Loucy (cell line): Measurements from ENCODE around the gene CACNA2D3.

Source experiments
- H2AFZ ChIP-seq: fragments of 200-600 bp; sonication (generic); 2 replicates; pipeline ENCODE4 v1.6.0; 2016; ENCODE audit warnings: antibody characterized with exemption, mild to moderate bottlenecking, low read length, moderate library complexity
- H3F3A ChIP-seq: fragments of 200-600 bp; 2 replicates; pipeline ENCODE4 v1.6.0; 2016; ENCODE audit warnings: antibody characterized with exemption, low read depth, mild to moderate bottlenecking
- H3K27me3 ChIP-seq: fragments of 200-600 bp; sonication (generic); 2 replicates; pipeline ENCODE4 v1.6.1; 2014; ENCODE audit warnings: low read length, mild to moderate bottlenecking; ENCODE audit not compliant: insufficient read depth, poor library complexity, severe bottlenecking
- H3K36me3 ChIP-seq: fragments of 200-600 bp; sonication (generic); 2 replicates; pipeline ENCODE4 v1.6.1; 2016; ENCODE audit warnings: low read length; ENCODE audit not compliant: insufficient read depth
- H3K4me1 ChIP-seq: fragments of 200-600 bp; sonication (generic); 2 replicates; pipeline ENCODE4 v1.5.1; 2014; ENCODE audit warnings: low read length, mild to moderate bottlenecking; ENCODE audit not compliant: insufficient read depth, poor library complexity, severe bottlenecking
- H3K4me2 ChIP-seq: fragments of 200-600 bp; sonication (generic); 2 replicates; pipeline ENCODE4 v1.6.0; 2014; ENCODE audit warnings: antibody characterized with exemption, low read length, low read depth, mild to moderate bottlenecking; ENCODE audit not compliant: poor library complexity, severe bottlenecking
- H3K4me3 ChIP-seq: fragments of 200-600 bp; sonication (generic); 2 replicates; pipeline ENCODE4 v1.5.1; 2014; ENCODE audit warnings: low read length, mild to moderate bottlenecking, mixed read lengths; ENCODE audit not compliant: poor library complexity, severe bottlenecking
- H3K79me2 ChIP-seq: fragments of 200-600 bp; sonication (generic); 2 replicates; pipeline ENCODE4 v1.6.1; 2014; ENCODE audit warnings: low read length; ENCODE audit not compliant: insufficient read depth
- H3K9ac ChIP-seq: fragments of 200-600 bp; sonication (generic); 2 replicates; pipeline ENCODE4 v1.6.0; 2014; ENCODE audit warnings: mild to moderate bottlenecking, low read depth, low read length, moderate library complexity; ENCODE audit not compliant: poor library complexity, severe bottlenecking
- H3K9me2 ChIP-seq: fragments of 200-600 bp; sonication (generic); replicated peaks from 2 replicates; pipeline ENCODE4 v1.6.1; 2016; ENCODE audit warnings: low read depth, low read length, mixed read lengths
- H3K9me3 ChIP-seq: fragments of 200-600 bp; sonication (generic); 2 replicates; pipeline ENCODE4 v1.6.1; 2014; ENCODE audit warnings: mild to moderate bottlenecking, antibody characterized with exemption, low read length, low read depth; ENCODE audit not compliant: insufficient read depth
- H4K20me1 ChIP-seq: fragments of 200-600 bp; sonication (generic); 2 replicates; pipeline ENCODE4 v1.6.0; 2014; ENCODE audit warnings: antibody characterized with exemption, low read length, mild to moderate bottlenecking; ENCODE audit not compliant: insufficient read depth, poor library complexity, severe bottlenecking
- EZH2phosphoT487 ChIP-seq: fragments of 200-600 bp; IDR thresholded peaks from 2 replicates; pipeline ENCODE4 v1.6.1; 2018; ENCODE audit warnings: antibody characterized with exemption, mild to moderate bottlenecking, moderate library complexity, borderline replicate concordance
- TF ChIP-seq, protein P1 (sequence below): fragments of 200-600 bp; sonication (generic); conservative IDR thresholded peaks from 2 replicates; pipeline ENCODE4 v1.5.1; 2014; ENCODE audit warnings: mild to moderate bottlenecking, antibody characterized with exemption, low read length

Gene CACNA2D3

DNA sequence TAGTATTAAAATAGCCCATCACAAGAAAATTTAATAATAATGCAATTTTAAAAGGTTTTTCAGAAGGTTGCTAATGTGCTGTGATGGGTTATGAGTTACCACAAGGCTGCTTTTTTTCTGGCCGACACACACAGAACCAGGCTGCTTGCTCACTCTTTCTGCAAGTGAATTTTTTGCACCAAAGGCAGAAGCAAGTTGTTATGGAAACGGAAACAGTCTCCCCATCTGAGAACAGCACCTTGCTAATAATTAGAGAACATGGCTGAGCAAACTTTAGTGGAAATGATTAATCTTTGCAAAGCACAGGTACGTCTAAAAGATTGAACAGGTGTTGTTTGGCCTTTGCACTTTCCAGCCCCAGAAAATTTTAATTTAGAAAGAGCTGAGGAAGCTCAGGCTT lies 51.0 kb downstream of the CACNA2D3 start:
- H3K4me3 ChIP-seq: no peak overlapping the region
- no peaks in the 10 kb centered on the region for H3K4me1 ChIP-seq
- no peaks in the 10 kb centered on the region for H3F3A ChIP-seq
- no peak overlapping the region for H3K4me2 ChIP-seq
- H3K9me2 ChIP-seq: no peaks in the 10 kb centered on the region
- H4K20me1 ChIP-seq: no peaks in the 10 kb centered on the region
- TF ChIP-seq, protein P1, sequence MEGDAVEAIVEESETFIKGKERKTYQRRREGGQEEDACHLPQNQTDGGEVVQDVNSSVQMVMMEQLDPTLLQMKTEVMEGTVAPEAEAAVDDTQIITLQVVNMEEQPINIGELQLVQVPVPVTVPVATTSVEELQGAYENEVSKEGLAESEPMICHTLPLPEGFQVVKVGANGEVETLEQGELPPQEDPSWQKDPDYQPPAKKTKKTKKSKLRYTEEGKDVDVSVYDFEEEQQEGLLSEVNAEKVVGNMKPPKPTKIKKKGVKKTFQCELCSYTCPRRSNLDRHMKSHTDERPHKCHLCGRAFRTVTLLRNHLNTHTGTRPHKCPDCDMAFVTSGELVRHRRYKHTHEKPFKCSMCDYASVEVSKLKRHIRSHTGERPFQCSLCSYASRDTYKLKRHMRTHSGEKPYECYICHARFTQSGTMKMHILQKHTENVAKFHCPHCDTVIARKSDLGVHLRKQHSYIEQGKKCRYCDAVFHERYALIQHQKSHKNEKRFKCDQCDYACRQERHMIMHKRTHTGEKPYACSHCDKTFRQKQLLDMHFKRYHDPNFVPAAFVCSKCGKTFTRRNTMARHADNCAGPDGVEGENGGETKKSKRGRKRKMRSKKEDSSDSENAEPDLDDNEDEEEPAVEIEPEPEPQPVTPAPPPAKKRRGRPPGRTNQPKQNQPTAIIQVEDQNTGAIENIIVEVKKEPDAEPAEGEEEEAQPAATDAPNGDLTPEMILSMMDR: no peak
- TF ChIP-seq EZH2phosphoT487: no peak
- H3K9ac ChIP-seq: no peak overlapping the region
- no peaks in the 10 kb centered on the region for H3K27me3 ChIP-seq
- no peaks in the 10 kb centered on the region for H3K36me3 ChIP-seq
- no peak overlapping the region for H2AFZ ChIP-seq
- no peaks in the 10 kb centered on the region for H3K79me2 ChIP-seq
- no peaks in the 10 kb centered on the region for H3K9me3 ChIP-seq

DNA sequence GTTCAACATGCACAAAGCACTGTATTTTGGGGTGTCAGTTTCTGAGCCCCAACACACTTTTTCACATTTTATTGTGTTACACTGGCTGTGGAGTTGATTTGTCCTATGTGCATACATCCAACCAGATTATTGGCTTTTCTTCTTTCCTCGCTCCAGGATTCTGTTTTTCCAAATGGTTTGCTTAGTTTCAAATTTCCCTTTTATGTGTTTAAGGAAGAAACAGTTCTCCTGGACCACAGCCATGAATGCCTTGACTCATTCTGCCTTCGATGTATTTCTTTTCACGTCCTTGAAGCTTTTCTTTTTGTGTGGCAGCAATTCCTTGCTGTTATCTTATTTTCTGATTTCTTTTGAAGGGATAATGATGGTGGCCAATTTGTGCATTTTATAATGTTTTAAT lies 53.8 kb downstream of the CACNA2D3 start:
- H3K27me3 ChIP-seq: no peaks in the 10 kb centered on the region
- no peaks in the 10 kb centered on the region for H3K9me2 ChIP-seq
- H3K36me3 ChIP-seq: no peaks in the 10 kb centered on the region
- H3K79me2 ChIP-seq: no peaks in the 10 kb centered on the region
- H3K9me3 ChIP-seq: no peaks in the 10 kb centered on the region
- H3K4me2 ChIP-seq: no peak overlapping the region
- no peaks in the 10 kb centered on the region for H3F3A ChIP-seq
- H3K4me1 ChIP-seq: no peaks in the 10 kb centered on the region
- no peak overlapping the region for H2AFZ ChIP-seq
- H3K9ac ChIP-seq: no peak overlapping the region
- no peaks in the 10 kb centered on the region for H4K20me1 ChIP-seq
- H3K4me3 ChIP-seq: no peak overlapping the region
- TF ChIP-seq, protein P1: no peak
- TF ChIP-seq EZH2phosphoT487: no peak

DNA sequence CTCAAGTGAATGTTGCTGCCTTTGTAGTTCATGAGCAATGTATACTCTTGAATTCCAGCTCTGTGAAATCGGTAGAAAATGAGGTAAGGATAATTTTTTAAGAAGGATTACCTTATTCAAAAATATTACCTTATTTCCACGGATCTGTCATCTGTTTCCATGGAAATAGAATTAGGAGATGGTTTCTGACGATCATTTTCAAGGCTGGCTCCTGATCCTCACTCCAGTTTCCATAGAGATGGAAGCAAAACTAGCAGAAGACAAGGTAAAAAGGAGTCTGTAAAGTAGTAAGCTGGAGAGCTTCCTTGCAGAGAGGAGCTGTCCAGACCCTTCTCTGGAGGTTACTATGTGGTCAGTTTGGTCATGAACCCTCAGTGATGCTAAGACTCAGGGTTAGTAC lies 55.5 kb downstream of the CACNA2D3 start:
- H3K27me3 ChIP-seq: no peaks in the 10 kb centered on the region

More for the DNA sequence above, 55.5 kb downstream of the CACNA2D3 start:
- Histone ChIP-seq H3K79me2 (no peaks in the 10 kb centered on the region), H3K9me2 (no peaks in the 10 kb centered on the region), H3K36me3 (no peaks in the 10 kb centered on the region), H3K4me2 (no peak overlapping the region), H3F3A (no peaks in the 10 kb centered on the region), H2AFZ (no peak overlapping the region), H3K9ac (no peak overlapping the region), H3K4me1 (no peaks in the 10 kb centered on the region), H4K20me1 (no peaks in the 10 kb centered on the region), H3K9me3 (no peaks in the 10 kb centered on the region), H3K4me3 (no peak overlapping the region)
- TF ChIP-seq EZH2phosphoT487: no peak
- TF ChIP-seq, protein P1: no peak
